ENCODE results near the gene RERE.

Gene RERE

GRCh38 chr1:8417625-8418024 lies 399.8 kb downstream of the RERE start:
- DNase-seq, result peak in 1 of 6 experiments; percentile 21

GRCh38 chr1:8416881-8417280 lies 400.6 kb downstream of the RERE start:
- no peak for DNase-seq

- no peak for DNase-seq
Observed at GRCh38 chr1:8415526-8416278, 401.7 kb downstream of the RERE start.

GRCh38 chr1:8412183-8412831 lies 405.1 kb downstream of the RERE start:
- no peak for DNase-seq

GRCh38 chr1:8411803-8412182 lies 405.6 kb downstream of the RERE start:
- no peak for DNase-seq

GRCh38 chr1:8410791-8411190 lies 406.6 kb downstream of the RERE start:
- no peak for DNase-seq

GRCh38 chr1:8409606-8410005 lies 407.8 kb downstream of the RERE start:
- no peak for DNase-seq

- peak in 3 of 6 experiments; percentile 16 to 37 (median 21) for DNase-seq
Observed at GRCh38 chr1:8409106-8409505, 408.3 kb downstream of the RERE start.

GRCh38 chr1:8408151-8408839 lies 409.1 kb downstream of the RERE start:
- peak in 1 of 6 experiments; percentile 18 for DNase-seq

GRCh38 chr1:8407652-8408051 lies 409.8 kb downstream of the RERE start:
- DNase-seq, result peak in 3 of 6 experiments; percentile 13 to 39 (median 13)

- DNase-seq, result no peak
Observed at GRCh38 chr1:8406960-8407359, 410.5 kb downstream of the RERE start.

- DNase-seq, result no peak
Observed at GRCh38 chr1:8406011-8406410, 411.4 kb downstream of the RERE start.

GRCh38 chr1:8404460-8405370 lies 412.7 kb downstream of the RERE start:
- no peak for DNase-seq

GRCh38 chr1:8402109-8402710 lies 415.2 kb downstream of the RERE start:
- DNase-seq, result no peak

- DNase-seq, result no peak
Observed at GRCh38 chr1:8398677-8399076, 418.8 kb downstream of the RERE start.

- DNase-seq, result no peak
Observed at GRCh38 chr1:8398086-8398485, 419.4 kb downstream of the RERE start.

- no peak for DNase-seq
Observed at GRCh38 chr1:8397511-8397910, 419.9 kb downstream of the RERE start.

- peak in 1 of 6 experiments; percentile 4 for DNase-seq
Observed at GRCh38 chr1:8396786-8397406, 420.5 kb downstream of the RERE start.

- DNase-seq, result no peak
Observed at GRCh38 chr1:8396083-8396785, 421.2 kb downstream of the RERE start.

GRCh38 chr1:8395433-8395866 lies 422.0 kb downstream of the RERE start:
- peak in 3 of 6 experiments; percentile 45 to 48 (median 46) for DNase-seq
